SK-N-SH (cell line): ENCODE measurements around the gene INTS1. TPM values are rescaled to one million over a fixed set of nuclear protein-coding genes. Genes with fewer than 3 reads are reported as not detected.
A peak's percentile ranks its signal among the peaks of the same experiment; 100 is the strongest.

Source experiments
- CTCF ChIA-PET: fragments of 300-600, 350-600 bp; formaldehyde crosslinking; extraction: SDS; loops from one replicate; lab custom pipeline; 2021; lab: Yijun Ruan, JAX
- POLR2A ChIA-PET: fragments of 350-600 bp; sonication (Branson Sonifier 250); formaldehyde crosslinking; extraction: SDS; loops from one replicate; lab custom pipeline; 2020; ENCODE audit warnings: antibody characterized with exemption, inconsistent platforms; lab: Yijun Ruan, JAX
- DNase-seq: peaks from one replicate; pipeline ENCODE4 v3.0.0; 2012
- H2AFZ ChIP-seq: fragments of 200-600 bp; sonication (generic); 2 replicates; pipeline ENCODE4 v1.8.1; 2016; ENCODE audit warnings: antibody characterized with exemption, mild to moderate bottlenecking, low read depth
- H3F3A ChIP-seq: fragments of 200-600 bp; sonication (generic); replicated peaks from 2 replicates; pipeline ENCODE3; 2016; ENCODE audit warnings: antibody characterized with exemption, mild to moderate bottlenecking; ENCODE audit not compliant: insufficient read depth
- H3K27ac ChIP-seq, 2 experiments: fragments of 200-500 bp in 1 of 2; fragments of 200-600 bp in 1 of 2; sonication (Bioruptor generic) in 1 of 2; sonication (generic), shearing (Covaris generic) in 1 of 2; 2 replicates each; pipeline versions ENCODE4 v1.5.1 to v1.6.1; 2014 to 2016; ENCODE audit warnings: low read depth in 2 of 2, inconsistent platforms in 1 of 2, low read length in 1 of 2, mild to moderate bottlenecking in 1 of 2, mixed read lengths in 1 of 2
- H3K27me3 ChIP-seq: fragments of 200-600 bp; sonication (generic), shearing (Covaris generic); 2 replicates; pipeline ENCODE4 v1.6.1; 2016; ENCODE audit warnings: mixed run types; ENCODE audit not compliant: insufficient read depth
- H3K36me3 ChIP-seq, 2 experiments: fragments of 200-500 bp in 1 of 2; fragments of 200-600 bp in 1 of 2; sonication (Bioruptor generic) in 1 of 2; sonication (generic) in 1 of 2; replicated peaks in 1 of 2; 2 replicates each; pipeline versions ENCODE3 to v1.5.1; 2014 to 2016; ENCODE audit warnings: low read length in 1 of 2, mild to moderate bottlenecking in 1 of 2; ENCODE audit not compliant: insufficient read depth in 2 of 2, control insufficient read depth in 1 of 2
- H3K4me1 ChIP-seq, 2 experiments: fragments of 200-500 bp in 1 of 2; fragments of 200-600 bp in 1 of 2; sonication (Bioruptor generic) in 1 of 2; sonication (generic), shearing (Covaris generic) in 1 of 2; 2 replicates each; pipeline versions ENCODE4 v1.5.1 to v1.6.1; 2014 to 2016; ENCODE audit warnings: low read depth in 1 of 2, low read length in 1 of 2, mixed run types in 1 of 2; ENCODE audit not compliant: insufficient read depth in 2 of 2, control insufficient read depth in 1 of 2
- H3K4me2 ChIP-seq: fragments of 200-600 bp; sonication (generic), shearing (Covaris generic); 2 replicates; pipeline ENCODE4 v1.6.1; 2017; ENCODE audit warnings: mixed run types
- H3K4me3 ChIP-seq, 2 experiments: fragments of 200-500 bp in 1 of 2; fragments of 200-600 bp in 1 of 2; sonication (Bioruptor generic) in 1 of 2; sonication (generic), shearing (Covaris generic) in 1 of 2; 2 replicates each; pipeline versions ENCODE4 v1.5.1 to v1.8.1; 2014 to 2016; ENCODE audit warnings: low read depth in 2 of 2, inconsistent platforms in 1 of 2, low read length in 1 of 2, mild to moderate bottlenecking in 1 of 2, mixed read lengths in 1 of 2, moderate library complexity in 1 of 2
- H3K79me2 ChIP-seq: fragments of 200-600 bp; sonication (generic); 2 replicates; pipeline ENCODE4 v1.8.1; 2017; ENCODE audit warnings: mild to moderate bottlenecking; ENCODE audit not compliant: insufficient read depth
- H3K9ac ChIP-seq: fragments of 200-600 bp; sonication (generic); 2 replicates; pipeline ENCODE4 v1.6.1; 2017; ENCODE audit warnings: mixed run types
- H3K9me2 ChIP-seq: fragments of 200-600 bp; sonication (generic); 2 replicates; pipeline ENCODE4 v1.6.1; 2017; ENCODE audit warnings: mixed run types
- H3K9me3 ChIP-seq: fragments of 200-600 bp; sonication (generic); 2 replicates; pipeline ENCODE4 v1.6.1; 2017; ENCODE audit warnings: mixed run types, mild to moderate bottlenecking, moderate library complexity
- H4K20me1 ChIP-seq: fragments of 200-600 bp; sonication (generic); 2 replicates; pipeline ENCODE4 v1.6.1; 2017; ENCODE audit warnings: mild to moderate bottlenecking, mixed run types; ENCODE audit not compliant: insufficient read depth
- FOSL2 ChIP-seq: IDR thresholded peaks from 2 replicates; pipeline ENCODE4 v1.4.0; 2012; ENCODE audit warnings: low read depth, mild to moderate bottlenecking, moderate library complexity, borderline replicate concordance
- FOXJ3 ChIP-seq: sonication (generic); formaldehyde crosslinking; IDR thresholded peaks from 2 replicates; pipeline ENCODE4 v1.5.1; 2020; ENCODE audit warnings: mild to moderate bottlenecking, missing genetic modification reagents
- FOXM1 ChIP-seq: IDR thresholded peaks from 2 replicates; pipeline ENCODE4 v1.4.0; 2012; ENCODE audit warnings: low read depth, mild to moderate bottlenecking
- GABPA ChIP-seq: IDR thresholded peaks from 2 replicates; pipeline ENCODE4 v1.4.0; 2012; ENCODE audit warnings: low read depth, mild to moderate bottlenecking
- JUND ChIP-seq: IDR thresholded peaks from 2 replicates; pipeline ENCODE4 v1.4.0; 2012
- MAX ChIP-seq: IDR thresholded peaks from 2 replicates; pipeline ENCODE4 v1.4.0; 2012; ENCODE audit warnings: low read depth
- MEF2A ChIP-seq: IDR thresholded peaks from 2 replicates; pipeline ENCODE4 v1.4.0; 2012; ENCODE audit warnings: low read depth, borderline replicate concordance
- NFIC ChIP-seq: IDR thresholded peaks from 2 replicates; pipeline ENCODE4 v1.4.0; 2012; ENCODE audit warnings: borderline replicate concordance
- RAD21 ChIP-seq: IDR thresholded peaks from 2 replicates; pipeline ENCODE4 v1.6.1; 2012; ENCODE audit warnings: mild to moderate bottlenecking, low read length
- RCOR1 ChIP-seq: fragments of 150-350 bp; IDR thresholded peaks from 2 replicates; pipeline ENCODE4 v1.6.1; 2017; ENCODE audit warnings: antibody characterized with exemption, low read length
- SIN3A ChIP-seq: IDR thresholded peaks from 2 replicates; pipeline ENCODE4 v1.6.1; 2012; ENCODE audit warnings: low read depth, mild to moderate bottlenecking, low read length, moderate library complexity, borderline replicate concordance
- SMC3 ChIP-seq: IDR thresholded peaks from 2 replicates; pipeline ENCODE4 v1.6.1; 2012; ENCODE audit warnings: low read depth, low read length, improper control_type of control experiment
- TCF12 ChIP-seq: IDR thresholded peaks from 2 replicates; pipeline ENCODE4 v1.4.0; 2012
- YY1 ChIP-seq: IDR thresholded peaks from 2 replicates; pipeline ENCODE4 v1.4.0; 2012; ENCODE audit warnings: low read depth, mild to moderate bottlenecking
- ZBTB33 ChIP-seq: IDR thresholded peaks from 2 replicates; pipeline ENCODE4 v1.4.0; 2012; ENCODE audit warnings: low read depth, borderline replicate concordance
- WGBS: methylation state at CpG from one replicate; pipeline ENCODE4 v1.1.6; 2017; ENCODE audit warnings: low lambda C conversion rate; 5-methylcytosine and 5-hydroxymethylcytosine counted together
- polyA plus RNA-seq, 3 experiments: library from polyadenylated mRNA; depleted of rRNA; stranded (reverse); fragments of >200 nt; gene quantifications; 2 replicates each; pipeline ENCODE4 v1.2.3, GENCODE V29; 2012
- TF ChIP-seq, protein P1 (sequence below): IDR thresholded peaks from 2 replicates; pipeline ENCODE4 v1.6.1; 2012; ENCODE audit warnings: mild to moderate bottlenecking, low read depth, low read length, moderate library complexity
- TF ChIP-seq, protein P2 (sequence below): fragments of 150-350 bp; IDR thresholded peaks from 2 replicates; pipeline ENCODE4 v1.6.1; 2017; ENCODE audit warnings: antibody characterized with exemption, low read length, low read depth, borderline replicate concordance

Gene INTS1
- polyA plus RNA-seq, 1 of the 3 experiments (the other 2 are of a cell fraction) = 48.1 TPM

GRCh38 chr7:1503390-1503789, 799 bp downstream of the INTS1 start:
- ChIA-PET CTCF (interaction anchor here (0.6 to 4.3 kb wide), 9 partner anchors 10 to 78 kb away, joined by 3 to 31 read pairs (median 4); no protein-coding TSS in a partner anchor), POLR2A (no interaction called here)
- Histone ChIP-seq H2AFZ (no peak overlapping the region), H3K4me1 (peaks cover 5 to 29% of the 10 kb centered on the region in 2 experiments; a peak in 2 of 4 replicates), H3K9me3 (no peaks in the 10 kb centered on the region), H4K20me1 (peaks cover 31% of the 10 kb centered on the region), H3K4me3 (peak overlapping the region; percentile 87 to 96), H3K9ac (peak overlapping the region; percentile 95), H3K27ac (peak overlapping the region in 1 of 2 experiments; percentile 50; a peak in 1 of 4 replicates), H3K27me3 (no peaks in the 10 kb centered on the region), H3K36me3 (peaks cover 18 to 36% of the 10 kb centered on the region in 2 experiments), H3K79me2 (peaks cover 42% of the 10 kb centered on the region), H3F3A (peaks cover 11% of the 10 kb centered on the region), H3K9me2 (no peaks in the 10 kb centered on the region), H3K4me2 (peak overlapping the region; percentile 100)
- 9% methylated on average over 24 of the region's 24 CpGs for WGBS
- TF ChIP-seq JUND = no peak
- no peak for TF ChIP-seq MEF2A
- TF ChIP-seq, protein P1, sequence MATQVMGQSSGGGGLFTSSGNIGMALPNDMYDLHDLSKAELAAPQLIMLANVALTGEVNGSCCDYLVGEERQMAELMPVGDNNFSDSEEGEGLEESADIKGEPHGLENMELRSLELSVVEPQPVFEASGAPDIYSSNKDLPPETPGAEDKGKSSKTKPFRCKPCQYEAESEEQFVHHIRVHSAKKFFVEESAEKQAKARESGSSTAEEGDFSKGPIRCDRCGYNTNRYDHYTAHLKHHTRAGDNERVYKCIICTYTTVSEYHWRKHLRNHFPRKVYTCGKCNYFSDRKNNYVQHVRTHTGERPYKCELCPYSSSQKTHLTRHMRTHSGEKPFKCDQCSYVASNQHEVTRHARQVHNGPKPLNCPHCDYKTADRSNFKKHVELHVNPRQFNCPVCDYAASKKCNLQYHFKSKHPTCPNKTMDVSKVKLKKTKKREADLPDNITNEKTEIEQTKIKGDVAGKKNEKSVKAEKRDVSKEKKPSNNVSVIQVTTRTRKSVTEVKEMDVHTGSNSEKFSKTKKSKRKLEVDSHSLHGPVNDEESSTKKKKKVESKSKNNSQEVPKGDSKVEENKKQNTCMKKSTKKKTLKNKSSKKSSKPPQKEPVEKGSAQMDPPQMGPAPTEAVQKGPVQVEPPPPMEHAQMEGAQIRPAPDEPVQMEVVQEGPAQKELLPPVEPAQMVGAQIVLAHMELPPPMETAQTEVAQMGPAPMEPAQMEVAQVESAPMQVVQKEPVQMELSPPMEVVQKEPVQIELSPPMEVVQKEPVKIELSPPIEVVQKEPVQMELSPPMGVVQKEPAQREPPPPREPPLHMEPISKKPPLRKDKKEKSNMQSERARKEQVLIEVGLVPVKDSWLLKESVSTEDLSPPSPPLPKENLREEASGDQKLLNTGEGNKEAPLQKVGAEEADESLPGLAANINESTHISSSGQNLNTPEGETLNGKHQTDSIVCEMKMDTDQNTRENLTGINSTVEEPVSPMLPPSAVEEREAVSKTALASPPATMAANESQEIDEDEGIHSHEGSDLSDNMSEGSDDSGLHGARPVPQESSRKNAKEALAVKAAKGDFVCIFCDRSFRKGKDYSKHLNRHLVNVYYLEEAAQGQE = no peak
- no peak for TF ChIP-seq SIN3A
- DNase-seq = no peak

GRCh38 chr7:1502845-1503244, 1.3 kb downstream of the INTS1 start:
- no peaks in the 10 kb centered on the region for H3K9me2 ChIP-seq
- H3K36me3 ChIP-seq = peaks cover 23 to 40% of the 10 kb centered on the region in 2 experiments
- peak overlapping the region; percentile 100 for H3K4me2 ChIP-seq
- no peaks in the 10 kb centered on the region for H3K27me3 ChIP-seq
- no peak for DNase-seq
- peaks cover 5 to 29% of the 10 kb centered on the region in 2 experiments; a peak in 2 of 4 replicates for H3K4me1 ChIP-seq
- H3F3A ChIP-seq = peaks cover 8% of the 10 kb centered on the region
- TF ChIP-seq RCOR1 (no peak), TCF12 (no peak), NFIC (no peak), RAD21 (no peak), SIN3A (no peak), FOXJ3 (no peak), SMC3 (no peak), GABPA (no peak), FOXM1 (no peak), ZBTB33 (no peak), FOSL2 (no peak), MAX (no peak), YY1 (no peak)
- TF ChIP-seq, protein P2, sequence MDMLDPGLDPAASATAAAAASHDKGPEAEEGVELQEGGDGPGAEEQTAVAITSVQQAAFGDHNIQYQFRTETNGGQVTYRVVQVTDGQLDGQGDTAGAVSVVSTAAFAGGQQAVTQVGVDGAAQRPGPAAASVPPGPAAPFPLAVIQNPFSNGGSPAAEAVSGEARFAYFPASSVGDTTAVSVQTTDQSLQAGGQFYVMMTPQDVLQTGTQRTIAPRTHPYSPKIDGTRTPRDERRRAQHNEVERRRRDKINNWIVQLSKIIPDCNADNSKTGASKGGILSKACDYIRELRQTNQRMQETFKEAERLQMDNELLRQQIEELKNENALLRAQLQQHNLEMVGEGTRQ = no peak
- ChIA-PET CTCF (interaction anchor here (1.2 to 4.3 kb wide), 4 partner anchors 11 to 71 kb away, joined by 4 to 31 read pairs (median 7); no protein-coding TSS in a partner anchor), POLR2A (no interaction called here)
- H3K9ac ChIP-seq = peak overlapping the region; percentile 95
- H3K79me2 ChIP-seq = peaks cover 42% of the 10 kb centered on the region
- WGBS = 46% methylated on average over 15 of the region's 20 CpGs
- H2AFZ ChIP-seq = no peak overlapping the region
- H3K9me3 ChIP-seq = no peaks in the 10 kb centered on the region
- no peak overlapping the region for H3K27ac ChIP-seq
- H3K4me3 ChIP-seq = peak overlapping the region; percentile 87 to 96
- H4K20me1 ChIP-seq = peaks cover 31% of the 10 kb centered on the region
